Measurements from ENCODE around the gene DIO1.
A peak's percentile ranks its signal among the peaks of the same experiment; 100 is the strongest.
"Not testable (repeated sequence)": the region's sequence is repeated elsewhere in the genome, so short reads cannot be mapped to it uniquely, and the experiment has no call there.

Gene DIO1

GRCh38 chr1:53893999-53894636, at the start of gene DIO1:
TSS of gene DIO1 (plus strand) at chr1:53894187. CDS start at chr1:53894211, 24 bp downstream.
- no peak for DNase-seq

- no peak for DNase-seq
Observed at GRCh38 chr1:53847980-53848379, 46.0 kb upstream of the DIO1 start.

GRCh38 chr1:53850082-53850673, 43.8 kb upstream of the DIO1 start:
- no peak for DNase-seq

GRCh38 chr1:53851571-53852285, 42.3 kb upstream of the DIO1 start:
- no peak for DNase-seq

GRCh38 chr1:53860967-53861411, 33.0 kb upstream of the DIO1 start:
- peak; percentile 77 for DNase-seq

- DNase-seq: no peak
Observed at GRCh38 chr1:53862507-53862906, 31.5 kb upstream of the DIO1 start.

- DNase-seq: no peak
Observed at GRCh38 chr1:53868565-53868964, 25.4 kb upstream of the DIO1 start.

GRCh38 chr1:53869454-53870117, 24.4 kb upstream of the DIO1 start:
- DNase-seq: no peak

- no peak for DNase-seq
Observed at GRCh38 chr1:53871221-53871620, 22.8 kb upstream of the DIO1 start.

GRCh38 chr1:53871773-53872484, 22.1 kb upstream of the DIO1 start:
- no peak for DNase-seq

- DNase-seq: not testable (repeated sequence)
Observed at GRCh38 chr1:53875150-53875549, 18.8 kb upstream of the DIO1 start.

GRCh38 chr1:53878492-53879105, 15.4 kb upstream of the DIO1 start:
- DNase-seq: peak; percentile 71

- not testable (repeated sequence) for DNase-seq
Observed at GRCh38 chr1:53881853-53882252, 12.1 kb upstream of the DIO1 start.

- not testable (repeated sequence) for DNase-seq
Observed at GRCh38 chr1:53883600-53883999, 10.4 kb upstream of the DIO1 start.

- no peak for DNase-seq
Observed at GRCh38 chr1:53888681-53889080, 5.3 kb upstream of the DIO1 start.

GRCh38 chr1:53889304-53890298, 4.4 kb upstream of the DIO1 start, which contains the start of gene YIPF1:
TSS of gene YIPF1 (minus strand) at chr1:53889797. CDS start at chr1:53888937, 860 bp downstream.
- DNase-seq: peak; percentile 95

GRCh38 chr1:53890522-53890941, 3.5 kb upstream of the DIO1 start:
- DNase-seq: peak; percentile 70

GRCh38 chr1:53891018-53891417, 3.0 kb upstream of the DIO1 start:
- DNase-seq: no peak

- DNase-seq: no peak
Observed at GRCh38 chr1:53891678-53892077, 2.3 kb upstream of the DIO1 start.

- DNase-seq: no peak
Observed at GRCh38 chr1:53892911-53893310, 1.1 kb upstream of the DIO1 start.

- DNase-seq: no peak
Observed at GRCh38 chr1:53894644-53895043, 657 bp downstream of the DIO1 start.

Data from RPMI8226 (cell line).